NCI-H1694 (cell line): ENCODE data around the gene SPNS2.

ENCODE experiments used
- DNase-seq: peaks from one replicate; lab custom pipeline; 2025; lab: John Stamatoyannopoulos, UW

SPNS2 gene

DNA sequence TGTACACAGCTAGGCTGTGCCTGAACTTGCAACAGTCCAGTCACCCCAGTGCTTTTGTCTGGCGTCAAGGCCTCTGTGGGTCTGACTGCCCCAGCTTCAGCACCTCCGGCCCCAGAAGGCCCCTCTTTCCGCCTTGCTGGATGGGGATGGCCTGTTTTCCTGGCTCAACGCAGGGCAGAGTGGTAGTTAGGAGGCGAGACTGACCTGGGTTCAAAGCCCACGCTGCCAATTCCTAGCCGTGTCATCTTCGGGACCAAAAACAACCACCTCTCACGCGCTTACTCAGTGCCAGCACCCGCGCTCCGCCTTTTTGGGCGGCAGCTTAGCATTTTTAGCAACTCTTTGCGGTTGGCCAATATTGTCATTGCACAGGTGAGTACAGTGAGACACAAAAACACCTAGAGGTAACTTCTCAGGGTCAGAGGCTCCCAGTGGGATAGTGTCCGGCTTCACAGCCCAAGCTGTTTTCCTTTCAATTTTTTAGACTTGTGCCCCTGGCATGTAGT, 51.9 kb downstream of the SPNS2 start:
- no peak for DNase-seq

DNA sequence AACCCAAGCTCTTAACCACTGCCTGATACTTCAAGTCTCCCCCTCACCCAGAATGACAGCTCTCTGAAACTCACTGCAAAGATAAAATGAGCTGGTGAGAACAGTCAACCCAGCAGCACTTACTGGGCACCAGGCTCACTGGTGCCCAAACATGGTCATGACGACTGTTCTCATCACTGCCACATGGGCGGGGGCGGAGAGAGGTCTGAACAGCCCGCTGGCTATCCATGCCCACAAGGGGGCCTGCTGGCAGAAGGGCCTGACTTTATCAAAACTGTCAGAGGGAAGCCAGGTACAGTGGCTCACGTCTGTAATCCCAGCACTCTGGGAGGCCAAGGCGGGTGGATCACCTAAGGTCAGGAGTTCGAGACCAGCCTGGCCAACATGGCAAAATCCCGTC, 52.5 kb downstream of the SPNS2 start:
- DNase-seq = no peak

DNA sequence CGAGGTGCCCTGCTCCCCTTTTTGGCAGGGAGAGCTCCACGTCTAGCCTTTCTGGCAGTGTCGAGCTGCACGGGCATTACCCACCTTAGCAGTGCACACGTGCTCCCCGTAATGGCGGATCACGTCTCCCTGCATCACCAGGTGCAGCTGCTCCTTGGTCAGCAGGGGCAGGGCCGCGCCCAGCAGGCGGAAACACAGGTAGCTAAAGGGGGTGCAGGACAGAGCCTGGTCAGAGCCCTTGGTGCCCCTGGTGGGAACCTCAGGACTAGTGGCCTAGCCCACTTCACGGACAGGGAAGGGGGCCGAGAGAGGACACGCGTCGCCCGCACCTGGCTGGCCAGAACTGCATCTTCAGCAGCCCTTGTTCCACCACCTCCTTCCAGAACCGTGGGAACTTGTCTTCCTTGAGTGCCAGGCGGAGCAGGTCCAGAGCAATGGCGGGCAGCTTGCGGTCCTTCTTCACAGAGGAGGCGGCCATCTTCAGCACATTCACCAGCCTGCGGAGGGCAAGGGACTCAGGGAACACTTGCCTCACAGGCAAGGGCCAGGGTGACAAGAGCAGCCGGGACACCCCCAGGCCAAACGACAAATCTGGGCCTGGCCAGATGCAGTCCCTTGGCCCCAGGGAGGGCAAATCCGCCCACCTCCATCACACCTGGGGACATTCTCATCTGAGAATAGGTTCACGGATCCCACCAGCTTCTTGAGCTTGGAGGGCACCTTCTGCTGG, 53.3 kb downstream of the SPNS2 start:
- DNase-seq = no peak

DNA sequence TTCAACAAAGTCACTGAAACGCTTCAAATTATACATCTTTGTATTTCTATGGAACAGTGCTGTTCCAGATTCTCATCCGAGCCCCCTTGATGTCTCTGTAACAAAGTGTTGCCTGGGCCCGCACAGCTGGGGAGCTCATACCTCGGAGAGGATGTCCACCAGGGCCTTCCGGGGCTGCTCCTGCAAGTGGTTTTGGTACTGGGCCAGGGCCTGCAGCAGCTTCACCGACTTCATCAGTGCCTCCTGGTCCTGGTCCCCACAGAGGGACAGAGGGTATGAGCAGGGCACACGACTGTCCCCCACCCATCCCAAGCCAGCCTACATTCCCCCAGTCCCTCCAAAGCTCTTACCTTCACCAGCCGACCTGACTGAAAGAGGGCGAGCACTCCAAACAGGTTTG, 55.0 kb downstream of the SPNS2 start:
- no peak for DNase-seq

DNA sequence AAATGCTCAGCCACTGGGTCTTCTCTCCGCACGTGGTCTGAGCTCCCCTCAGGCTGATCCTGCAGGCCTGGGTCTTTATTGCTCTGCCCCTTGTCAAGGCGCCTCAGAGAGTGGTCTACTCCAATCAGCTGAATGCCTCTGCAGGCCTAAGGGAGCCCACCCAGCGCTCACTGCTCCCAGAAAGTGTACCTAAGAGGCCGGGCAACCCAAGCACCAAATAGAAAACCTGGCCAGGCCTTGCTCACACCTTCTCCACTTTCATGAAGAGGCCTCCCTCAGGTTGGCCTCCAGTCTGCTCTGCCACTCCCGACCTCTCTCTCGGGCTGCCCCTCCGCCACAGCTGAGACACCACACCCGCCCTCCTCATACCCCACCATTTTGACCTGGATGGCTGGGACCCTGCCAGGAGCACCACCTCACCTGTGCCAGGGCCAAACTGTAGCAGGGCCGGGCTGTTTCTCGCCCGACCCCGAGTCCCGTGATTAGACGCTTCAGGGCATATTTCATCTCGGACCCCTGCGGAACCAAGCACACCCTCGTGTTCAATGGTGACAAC, 55.8 kb downstream of the SPNS2 start:
- DNase-seq = no peak

DNA sequence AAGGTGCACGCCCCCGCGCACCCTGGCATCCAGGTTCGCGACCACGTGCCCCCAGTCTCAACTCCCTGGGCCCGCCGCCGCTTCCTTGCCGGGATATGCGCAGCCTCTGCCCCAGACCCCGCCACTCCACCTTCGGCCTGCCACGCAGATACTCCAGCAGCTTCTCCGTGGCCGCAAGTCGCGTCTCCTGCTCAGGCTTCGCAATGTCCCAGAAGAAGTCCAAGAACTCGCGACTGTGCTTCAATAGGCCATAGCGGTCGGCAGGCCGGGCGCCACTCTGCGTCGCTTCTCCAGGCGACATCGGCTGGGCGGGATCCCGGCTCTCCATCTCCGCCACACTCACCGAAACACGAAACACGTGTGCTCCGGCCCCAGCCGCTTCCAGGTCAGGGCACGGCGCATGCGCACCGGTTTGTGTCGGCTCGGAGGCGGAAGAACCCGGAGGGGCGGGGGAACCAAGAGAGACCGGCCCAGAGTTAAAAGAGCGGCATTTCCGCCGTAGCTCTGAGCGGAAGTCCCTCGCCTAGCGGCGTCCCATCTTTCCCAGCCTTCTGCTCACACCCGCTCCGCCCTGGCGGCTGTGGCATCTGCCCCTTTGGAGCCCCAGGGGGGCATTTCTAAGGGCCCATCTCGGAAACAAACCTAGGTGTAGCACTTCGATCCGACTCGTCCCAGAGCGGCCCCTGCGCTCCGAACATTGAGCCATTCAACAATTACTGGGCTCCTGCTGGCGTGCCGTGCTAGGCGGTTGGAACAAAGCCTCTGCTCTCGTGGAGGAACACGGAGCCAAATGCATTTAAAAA, 56.5 kb downstream of the SPNS2 start, which contains the start of gene MYBBP1A:
Gene MYBBP1A (minus strand): TSS at position 388 of the 803 bp plus-strand sequence. CDS start 60 bp downstream, at position 328.
- peak; percentile 97 for DNase-seq

DNA sequence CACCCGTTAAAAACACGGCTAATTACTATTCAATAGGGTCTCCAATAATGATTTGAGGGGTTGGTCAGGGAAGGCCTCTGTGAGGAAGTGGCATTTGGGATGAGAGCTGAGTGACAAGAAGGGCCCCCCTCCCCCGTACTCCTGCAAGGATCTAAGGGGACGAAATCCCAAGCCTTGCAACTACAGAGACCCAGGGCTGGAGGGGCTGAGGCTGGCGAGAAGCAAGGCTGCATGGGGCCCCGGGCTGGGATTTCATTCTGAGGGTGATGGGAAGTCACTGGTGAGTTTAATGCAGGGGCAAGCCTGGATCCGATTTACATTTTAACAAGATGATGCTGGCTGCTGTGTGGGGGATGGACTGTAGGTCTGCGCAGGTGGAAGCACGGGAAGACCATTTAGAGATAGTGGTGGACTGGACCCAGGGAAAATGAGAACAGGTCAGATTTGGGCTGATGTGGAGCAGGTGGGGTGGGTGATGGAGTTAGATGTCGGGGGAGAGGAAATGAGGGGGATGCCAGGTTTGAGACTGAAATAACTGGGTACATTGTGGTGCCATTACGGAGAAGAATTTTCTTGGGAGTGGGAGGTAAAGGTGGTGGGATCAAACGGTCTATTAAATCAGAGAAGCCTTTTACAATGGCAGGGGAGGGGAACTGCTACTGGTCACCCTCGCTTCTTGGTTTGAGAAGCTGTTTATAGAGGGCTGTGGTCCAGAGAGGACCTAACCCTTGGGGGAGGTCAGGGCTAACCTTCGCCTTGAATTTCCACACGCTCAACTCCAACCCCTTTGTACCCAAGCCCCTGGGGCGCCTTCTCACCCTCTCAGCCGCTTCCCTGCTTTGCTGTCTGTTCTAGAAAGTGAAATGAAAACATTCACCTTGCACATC, 57.4 kb downstream of the SPNS2 start:
- DNase-seq = no peak

DNA sequence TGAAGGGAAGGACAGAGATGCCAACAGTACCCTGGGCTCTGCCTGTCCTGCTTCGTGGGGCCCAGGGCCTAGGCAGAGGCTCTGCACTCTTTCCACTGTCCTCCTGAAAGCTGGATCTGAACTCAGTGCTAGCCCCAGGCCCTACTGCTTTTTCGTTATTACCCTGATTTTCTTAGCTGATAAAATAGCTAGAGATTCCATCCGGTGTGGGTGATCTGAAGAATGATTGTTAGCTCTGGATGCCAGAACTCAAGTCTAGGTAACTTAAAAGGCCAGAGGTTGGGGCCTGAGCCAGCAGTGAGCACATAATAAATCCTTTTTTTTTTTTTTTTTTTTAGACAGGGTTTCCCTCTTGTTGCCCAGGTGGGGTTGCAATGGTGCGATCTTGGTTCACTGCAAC, 58.3 kb downstream of the SPNS2 start:
- DNase-seq = no peak

DNA sequence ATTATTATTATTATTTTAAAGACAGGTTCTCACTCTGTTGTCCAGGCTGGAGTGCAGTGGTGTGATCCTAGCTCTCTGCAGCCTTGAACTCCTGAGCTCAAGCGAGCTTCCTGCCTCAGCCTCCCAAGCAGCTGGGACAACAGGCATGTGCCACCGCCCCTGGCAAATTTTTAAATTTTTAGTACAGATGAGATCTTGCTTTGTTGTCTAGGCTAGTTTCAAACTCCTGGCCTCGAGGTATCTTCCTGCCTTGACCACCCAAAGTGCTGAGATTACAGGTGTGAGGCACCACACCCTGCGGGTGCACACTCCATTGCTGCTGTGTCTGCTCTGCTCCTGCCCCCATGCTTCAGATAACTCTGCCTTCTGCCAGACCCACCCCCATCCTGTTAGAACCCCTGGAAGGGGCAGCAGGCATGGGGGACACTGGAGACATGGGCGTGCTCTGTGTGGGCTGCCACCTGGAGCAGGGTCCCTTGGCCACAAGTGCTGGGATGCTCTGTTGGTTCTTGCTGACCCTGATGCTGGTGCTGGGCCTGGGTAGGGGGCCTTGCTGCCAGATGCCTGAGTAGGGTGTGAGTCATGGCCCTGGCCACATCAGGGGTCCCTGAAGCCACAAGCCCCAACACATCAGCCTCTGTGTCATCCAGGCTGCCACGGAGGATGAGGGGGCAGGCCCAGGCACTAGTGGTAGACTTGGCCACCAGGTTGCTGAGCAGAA, 59.1 kb downstream of the SPNS2 start:
- no peak for DNase-seq

DNA sequence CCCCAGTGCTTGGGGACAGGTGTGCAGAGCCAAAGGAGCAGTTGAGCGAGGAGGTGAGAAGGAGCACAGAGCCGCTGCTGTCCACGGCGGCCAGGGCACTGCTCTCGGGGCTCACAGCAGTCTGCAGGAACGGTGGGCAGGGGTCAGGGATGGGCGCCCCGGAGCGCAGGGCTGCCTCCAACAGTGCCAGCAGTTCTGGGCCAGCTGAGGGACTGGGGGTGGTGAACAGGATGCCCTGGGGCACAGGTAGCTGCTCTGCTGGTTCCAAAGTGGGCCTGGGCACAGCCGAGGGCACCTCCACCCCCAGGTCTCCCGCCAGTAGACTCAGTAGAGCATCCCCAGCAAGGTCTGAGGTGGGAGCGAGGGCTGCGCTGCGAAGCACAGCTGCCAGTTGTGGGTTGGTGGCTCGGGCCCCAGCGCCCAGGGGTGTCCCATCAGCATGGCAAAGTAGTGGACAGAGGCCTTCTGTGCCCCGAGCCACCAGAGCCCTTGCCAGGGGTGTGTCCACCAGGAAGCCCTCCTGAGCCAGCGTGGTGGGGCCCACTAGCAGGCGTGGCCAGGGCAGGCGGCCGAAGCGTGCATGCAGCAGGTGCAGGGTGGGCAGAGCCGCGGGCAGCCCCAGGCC, 59.8 kb downstream of the SPNS2 start:
- DNase-seq = no peak

DNA sequence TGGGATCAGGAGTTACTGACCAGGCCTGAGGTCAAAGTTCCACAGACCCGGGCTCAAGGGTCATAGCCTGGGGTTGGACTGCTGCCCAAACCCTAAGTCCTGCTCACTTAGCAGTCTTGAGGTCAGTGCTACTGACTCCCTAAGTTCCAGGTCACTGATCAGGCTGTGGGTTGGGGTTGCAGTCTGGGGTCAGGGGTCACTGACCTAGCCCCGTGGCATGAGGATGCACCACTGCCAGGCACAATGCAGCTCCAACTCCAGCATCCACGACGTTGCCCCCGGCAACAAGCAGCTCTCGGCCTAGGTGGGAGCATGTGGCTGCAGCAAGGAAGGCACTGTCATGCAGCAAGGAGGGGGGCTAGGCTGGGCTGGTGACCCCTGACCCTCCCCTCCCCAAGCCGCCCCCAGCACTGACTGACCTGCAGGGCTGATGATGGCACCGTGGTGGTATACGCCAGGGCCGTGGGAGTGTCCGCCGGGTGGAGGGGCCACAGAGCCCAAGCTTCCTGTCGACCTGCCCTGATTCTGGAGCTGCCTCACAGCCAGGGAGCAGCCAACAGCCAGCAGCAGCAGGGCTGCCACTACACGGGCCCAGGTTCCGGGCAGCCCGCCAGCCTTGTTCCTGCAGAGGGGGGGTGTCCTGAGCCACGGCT, 60.6 kb downstream of the SPNS2 start:
- no peak for DNase-seq

DNA sequence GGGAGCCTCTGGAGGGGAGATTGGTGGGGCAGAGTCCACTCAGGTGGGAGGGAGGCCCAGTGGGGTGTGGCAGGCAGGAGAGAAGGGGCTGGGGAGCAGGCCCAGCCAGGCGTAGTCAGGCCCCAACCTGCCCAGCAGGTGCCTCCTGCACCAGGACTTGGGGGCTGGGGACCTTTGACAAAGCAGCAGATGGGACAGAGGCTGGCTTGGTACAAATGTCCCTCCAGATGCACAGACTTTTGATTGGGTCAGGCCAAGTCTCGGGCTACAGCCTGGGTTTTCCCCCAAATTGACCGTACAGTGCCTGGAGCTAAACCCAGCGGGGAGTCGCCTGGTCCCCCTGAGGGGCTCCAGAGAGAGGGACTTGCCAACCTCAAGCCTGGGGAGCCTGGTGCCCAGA, 61.3 kb downstream of the SPNS2 start:
- DNase-seq = no peak

DNA sequence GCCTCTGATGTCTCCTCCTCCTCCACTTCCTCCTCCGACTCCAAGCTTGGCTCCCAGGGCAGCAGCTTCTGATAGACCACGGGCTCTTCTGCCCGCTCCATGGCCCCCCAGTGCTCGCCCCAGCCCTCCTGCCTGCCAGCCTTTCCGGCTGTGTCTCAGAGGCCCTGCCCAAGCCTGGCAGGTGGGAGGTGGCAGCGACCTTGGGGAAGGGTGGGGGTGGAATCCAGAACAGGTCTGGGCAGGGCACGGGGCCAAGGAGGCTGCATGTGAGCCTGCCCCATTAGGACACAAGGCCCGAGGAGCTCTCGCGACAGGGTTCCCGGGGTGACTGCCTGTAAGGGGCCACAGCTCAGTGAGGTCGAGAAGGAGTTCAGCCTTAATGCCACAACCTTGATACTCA, 61.7 kb downstream of the SPNS2 start, which contains the start of gene GGT6:
Gene GGT6 (minus strand): TSS at position 157 of the 400 bp plus-strand sequence. CDS start 56 bp downstream, at position 101.
- DNase-seq = no peak

DNA sequence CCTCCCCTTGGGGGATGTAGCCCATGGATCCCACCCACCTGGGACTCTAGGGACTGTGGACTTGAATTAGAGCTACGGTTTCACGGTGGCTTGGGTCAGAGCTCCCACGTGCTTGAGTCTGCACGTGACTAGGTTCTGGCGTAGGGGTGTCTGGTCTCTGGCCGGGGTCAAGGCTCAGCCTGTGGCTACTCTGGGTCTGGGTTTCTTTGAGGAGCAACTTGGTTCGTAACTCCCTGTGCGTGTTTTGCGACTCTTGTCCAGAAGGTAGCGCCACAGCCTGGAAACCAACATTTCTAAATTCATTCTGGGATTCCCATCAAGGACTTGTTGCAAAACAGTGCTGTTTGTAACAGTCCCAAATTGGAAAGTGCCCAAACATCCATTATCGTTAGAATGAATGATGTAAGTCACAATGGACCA, 62.2 kb downstream of the SPNS2 start:
- peak; percentile 34 for DNase-seq

DNA sequence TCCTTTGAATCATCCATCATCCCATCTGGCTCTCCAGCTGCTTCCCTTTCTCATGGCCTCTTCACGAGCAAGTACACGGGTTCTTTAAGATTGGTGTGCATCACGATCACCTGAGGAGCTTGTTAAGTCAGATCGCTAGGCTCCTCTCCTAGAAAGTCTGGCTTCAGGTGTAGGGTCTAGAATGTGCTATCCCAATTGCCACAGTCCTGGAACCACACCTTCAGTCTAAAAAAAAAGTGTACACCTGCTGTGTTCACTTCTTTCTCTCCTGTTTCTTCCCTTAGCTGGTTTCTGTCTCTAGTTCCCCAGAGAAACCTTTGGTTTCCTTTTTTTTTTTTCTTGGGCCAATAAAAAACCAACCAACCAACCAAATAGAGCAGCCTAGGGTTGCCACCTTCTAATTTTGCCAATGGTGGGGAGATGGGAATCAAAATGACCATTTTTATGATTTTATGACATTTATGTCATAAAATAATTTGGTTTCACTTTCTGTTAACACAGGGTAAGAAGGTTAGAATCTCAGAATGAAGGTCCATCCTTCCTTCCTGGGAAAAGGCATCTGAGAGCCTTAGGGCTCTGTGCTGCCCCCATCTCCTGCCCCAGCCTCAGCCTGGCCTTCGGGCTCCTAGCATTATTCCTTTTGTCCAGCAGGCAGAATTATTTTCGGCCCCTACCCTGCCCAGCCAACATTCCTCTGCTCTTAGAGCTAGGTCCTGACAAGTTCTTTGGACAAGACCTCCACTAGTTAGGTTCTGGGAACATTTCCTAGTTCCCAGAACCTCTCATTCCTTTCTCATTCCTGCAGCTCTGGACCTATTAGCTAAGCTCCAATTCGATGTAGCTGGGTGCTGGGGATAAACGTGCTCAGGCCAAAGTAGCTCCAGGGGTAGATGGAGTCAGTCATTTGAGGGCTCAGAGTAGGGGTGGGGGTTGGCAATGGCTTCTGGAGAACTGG, 63.6 kb downstream of the SPNS2 start:
- no peak for DNase-seq

DNA sequence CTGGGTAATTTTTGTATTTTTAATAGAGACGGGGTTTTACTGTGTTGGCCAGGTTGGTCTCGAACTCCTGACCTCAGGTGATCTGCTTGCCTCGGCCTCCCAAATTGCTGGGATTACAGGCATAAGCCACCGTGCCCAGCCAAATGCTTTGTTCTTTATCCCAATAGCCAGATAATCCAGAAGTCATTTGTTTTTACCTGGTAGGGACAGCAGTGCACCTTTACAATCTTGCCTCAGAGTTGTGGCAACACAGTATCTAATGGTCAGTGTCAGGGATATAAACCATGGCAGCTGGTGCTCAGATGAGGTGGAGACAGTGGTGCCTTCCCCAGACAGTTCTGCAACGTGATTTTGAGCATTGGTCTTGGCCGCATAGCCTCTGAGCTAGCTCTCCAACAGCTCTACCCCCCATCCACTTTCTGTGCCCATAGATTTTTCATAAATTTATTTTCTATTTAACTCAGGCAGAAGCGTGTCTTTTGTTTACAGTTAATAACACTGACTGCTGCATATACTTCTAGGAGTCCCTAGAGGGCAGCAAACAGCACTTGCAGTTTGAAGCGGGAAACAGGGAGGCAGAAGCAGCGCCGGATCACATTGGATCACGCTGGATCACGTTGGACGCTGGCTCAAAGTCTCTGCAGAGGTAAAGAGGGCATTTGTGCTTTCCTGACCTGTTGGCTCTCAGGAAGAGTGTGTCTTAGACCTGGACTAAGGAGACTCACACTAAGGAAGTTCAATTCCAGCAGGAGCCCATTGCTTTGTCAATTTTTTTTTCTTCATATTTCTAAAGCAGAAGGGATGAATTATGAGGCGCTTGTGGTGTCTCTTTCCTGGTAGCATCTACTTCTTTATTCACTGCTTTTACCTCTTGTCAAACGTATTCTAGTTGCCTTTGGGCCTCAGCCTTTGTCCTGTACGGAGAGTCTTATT, 66.8 kb downstream of the SPNS2 start:
- DNase-seq = peak; percentile 88

DNA sequence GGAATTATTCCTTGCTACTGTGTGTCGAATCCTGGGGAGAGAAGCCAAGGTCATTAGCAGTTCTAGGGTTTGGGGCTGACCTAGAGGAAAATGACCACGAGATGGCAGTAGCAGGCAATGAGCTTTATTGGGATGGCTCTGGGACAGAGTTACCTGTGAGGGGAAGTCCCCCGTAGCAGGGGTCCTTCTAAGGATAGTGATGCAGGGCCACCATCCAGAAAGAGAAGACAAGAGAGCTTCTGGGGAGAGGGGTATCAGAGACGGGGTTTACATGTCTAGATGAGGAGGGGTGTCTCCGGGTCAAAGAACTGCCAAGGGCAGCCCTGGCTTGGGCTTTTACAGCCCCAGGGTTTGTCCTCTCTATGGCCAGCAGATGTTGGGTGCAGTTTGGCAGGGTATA, 68.1 kb downstream of the SPNS2 start:
- peak; percentile 90 for DNase-seq

DNA sequence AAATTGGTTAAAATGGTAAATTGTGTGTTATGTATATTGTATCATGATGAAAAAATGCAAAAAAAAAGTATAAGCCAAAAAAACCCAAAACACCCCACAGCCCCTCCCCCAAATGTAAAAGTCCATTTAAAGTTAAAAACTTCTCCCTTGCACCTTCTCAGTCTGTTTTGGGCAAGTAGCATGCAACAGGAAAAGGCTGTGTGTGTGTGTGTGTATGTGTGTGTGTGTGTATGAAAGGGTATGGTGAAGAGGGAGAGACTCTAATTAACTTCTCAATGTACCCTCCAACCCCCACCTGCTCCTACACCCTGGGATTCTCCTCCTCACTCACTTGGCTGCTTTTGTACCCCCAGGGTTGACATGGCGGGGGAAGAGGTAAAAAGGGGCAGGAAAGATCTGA, 70.9 kb downstream of the SPNS2 start:
- DNase-seq = no peak
